LHCN-M2 (cell line): ENCODE data around the gene P2RX3. TPM values are rescaled to one million over a fixed set of nuclear protein-coding genes. Genes with fewer than 3 reads are reported as not detected.
"Not testable (repeated sequence)": the region's sequence is repeated elsewhere in the genome, so short reads cannot be mapped to it uniquely, and the experiment has no call there.

ENCODE experiments used
- DNase-seq: peaks from one replicate; pipeline ENCODE4 v3.0.0-alpha.2; 2012; ENCODE audit warnings: low read depth
- total RNA-seq: library from RNA; depleted of rRNA; stranded (reverse); fragments of >200 nt; gene quantifications from 2 replicates; pipeline ENCODE4 v1.2.3, GENCODE V29; 2014

P2RX3 gene
- total RNA-seq, 1 experiment from 2014 or later = not detected

- DNase-seq = no peak
Measured at GRCh38 chr11:57324154-57324885, 13.8 kb upstream of the P2RX3 start.

- peak; percentile 94 for DNase-seq
Measured at GRCh38 chr11:57324886-57325734, 13.0 kb upstream of the P2RX3 start, which contains the start of gene TNKS1BP1. Gene TNKS1BP1 (minus strand): TSS chr11:57324952. CDS start chr11:57321885, 3,067 bp downstream.

GRCh38 chr11:57325735-57326048, 12.5 kb upstream of the P2RX3 start:
- DNase-seq = no peak

GRCh38 chr11:57327721-57328120, 10.4 kb upstream of the P2RX3 start:
- DNase-seq = no peak

- no peak for DNase-seq
Measured at GRCh38 chr11:57330029-57330428, 8.1 kb upstream of the P2RX3 start.

GRCh38 chr11:57331720-57332119, 6.4 kb upstream of the P2RX3 start:
- no peak for DNase-seq

GRCh38 chr11:57332694-57333440, 5.3 kb upstream of the P2RX3 start:
- no peak for DNase-seq

GRCh38 chr11:57335023-57335342, 3.2 kb upstream of the P2RX3 start:
- no peak for DNase-seq

GRCh38 chr11:57335343-57336110, 2.6 kb upstream of the P2RX3 start, which contains the start of gene SSRP1:
Gene SSRP1 (minus strand): TSS chr11:57335892. CDS start chr11:57335121, 771 bp downstream.
- peak; percentile 87 for DNase-seq

GRCh38 chr11:57336111-57336666, 2.0 kb upstream of the P2RX3 start:
- DNase-seq = no peak

- not testable (repeated sequence) for DNase-seq
Measured at GRCh38 chr11:57336856-57337255, 1.3 kb upstream of the P2RX3 start.

GRCh38 chr11:57339328-57339727, 1.2 kb downstream of the P2RX3 start:
- DNase-seq = no peak

GRCh38 chr11:57340039-57340615, 2.0 kb downstream of the P2RX3 start:
- peak; percentile 14 for DNase-seq

- DNase-seq = no peak
Measured at GRCh38 chr11:57341250-57341808, 3.2 kb downstream of the P2RX3 start.

GRCh38 chr11:57342702-57343101, 4.5 kb downstream of the P2RX3 start:
- no peak for DNase-seq

- no peak for DNase-seq
Measured at GRCh38 chr11:57343825-57344224, 5.7 kb downstream of the P2RX3 start.

GRCh38 chr11:57344826-57345225, 6.7 kb downstream of the P2RX3 start:
- no peak for DNase-seq

GRCh38 chr11:57345555-57346211, 7.5 kb downstream of the P2RX3 start:
- peak; percentile 55 for DNase-seq

- DNase-seq = no peak
Measured at GRCh38 chr11:57347336-57347735, 9.2 kb downstream of the P2RX3 start.

- DNase-seq = no peak
Measured at GRCh38 chr11:57348052-57348451, 9.9 kb downstream of the P2RX3 start.
